ENCODE measurements around the gene VHLL. TPM values are rescaled to one million over a fixed set of nuclear protein-coding genes. Genes with fewer than 3 reads are reported as not detected.
A peak's percentile ranks its signal among the peaks of the same experiment; 100 is the strongest.

VHLL gene
- total and polyA plus RNA-seq, 10 of the 15 experiments (the other 5 are each of a cell fraction or from before 2014, with no cell fraction given) = 0.23 TPM; not detected in 9

DNA sequence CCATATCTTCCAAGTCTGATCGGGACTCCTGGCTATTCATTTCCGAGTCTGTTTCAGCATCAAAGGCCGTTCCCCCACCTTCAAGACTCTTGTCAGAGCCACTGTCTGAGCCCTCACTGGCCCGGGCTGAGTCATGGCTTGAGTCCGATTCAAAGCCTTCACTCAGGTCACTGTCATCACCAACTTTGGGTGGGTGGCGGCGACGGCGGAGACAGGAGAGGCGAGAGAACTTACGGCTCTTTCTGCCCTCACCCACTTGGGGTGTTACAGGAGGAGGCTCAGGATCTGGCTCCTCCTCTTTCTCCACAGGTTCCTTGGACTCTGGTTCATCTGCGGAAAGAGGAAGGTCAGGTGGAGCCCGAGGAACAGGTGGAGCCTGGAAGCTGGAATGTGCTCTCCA, 33.1 kb downstream of the VHLL start:
- no peak overlapping the region for H3K9ac ChIP-seq (ENCODE audit: control insufficient read depth, insufficient read depth, low read length)
- H3K4me3 ChIP-seq = no peak overlapping the region
- POLR2A ChIA-PET = no interaction called here
- SMC1A ChIA-PET (ENCODE audit: uncharacterized antibody, unreplicated experiment) = no interaction called here
- BruUV-seq (replicated peaks) = TSS peak; percentile 53
- no peak for TF ChIP-seq ETV6 (conservative IDR thresholded peaks at IDR 0.05 in 1 of 2, IDR thresholded peaks at IDR 0.05 in 1 of 2; ENCODE audit: borderline replicate concordance in 1 of 2, low read depth in 1 of 2)
- no peak for TF ChIP-seq CTCF (IDR thresholded peaks at IDR 0.05 in 2 of 3, conservative IDR thresholded peaks at IDR 0.05 in 1 of 3; ENCODE audit: control insufficient read depth in 2 of 3, extremely low read depth in 1 of 3, insufficient read depth in 1 of 3, low read depth in 3 of 3, low read length in 3 of 3)
- no peak for TF ChIP-seq TCF12 (IDR thresholded peaks at IDR 0.05; ENCODE audit: low read depth, low read length)
- TF ChIP-seq MEF2B (IDR thresholded peaks at IDR 0.05; ENCODE audit: partially characterized antibody, poor library complexity, severe bottlenecking) = no peak
- no peak for TF ChIP-seq ZNF384 (IDR thresholded peaks at IDR 0.05; ENCODE audit: borderline replicate concordance, low read depth, low read length)
- no peak for TF ChIP-seq SREBF1 (IDR thresholded peaks at IDR 0.05; ENCODE audit: low read length)
- TF ChIP-seq, protein P1, sequence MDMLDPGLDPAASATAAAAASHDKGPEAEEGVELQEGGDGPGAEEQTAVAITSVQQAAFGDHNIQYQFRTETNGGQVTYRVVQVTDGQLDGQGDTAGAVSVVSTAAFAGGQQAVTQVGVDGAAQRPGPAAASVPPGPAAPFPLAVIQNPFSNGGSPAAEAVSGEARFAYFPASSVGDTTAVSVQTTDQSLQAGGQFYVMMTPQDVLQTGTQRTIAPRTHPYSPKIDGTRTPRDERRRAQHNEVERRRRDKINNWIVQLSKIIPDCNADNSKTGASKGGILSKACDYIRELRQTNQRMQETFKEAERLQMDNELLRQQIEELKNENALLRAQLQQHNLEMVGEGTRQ (IDR thresholded peaks at IDR 0.05; ENCODE audit: borderline replicate concordance, low read depth, low read length) = no peak
- no peak for TF ChIP-seq NR2C1 (IDR thresholded peaks at IDR 0.05)
- TF ChIP-seq SUPT20H (IDR thresholded peaks at IDR 0.05; ENCODE audit: borderline replicate concordance, control insufficient read depth, low read depth, low read length) = no peak
- TF ChIP-seq CHD4 (IDR thresholded peaks at IDR 0.05) = no peak
- no peak for TF ChIP-seq TBL1XR1 (IDR thresholded peaks at IDR 0.05; ENCODE audit: low read depth, low read length)
- no peak for TF ChIP-seq TAF1 (IDR thresholded peaks at IDR 0.05; ENCODE audit: borderline replicate concordance, low read depth, low read length)
- no peak for TF ChIP-seq STAT1 (conservative IDR thresholded peaks at IDR 0.05)
- no peak for TF ChIP-seq IKZF1 (conservative IDR thresholded peaks at IDR 0.05)
- no peak for TF ChIP-seq MXI1 (IDR thresholded peaks at IDR 0.05; ENCODE audit: low read depth, low read length)
- TF ChIP-seq, protein P2, sequence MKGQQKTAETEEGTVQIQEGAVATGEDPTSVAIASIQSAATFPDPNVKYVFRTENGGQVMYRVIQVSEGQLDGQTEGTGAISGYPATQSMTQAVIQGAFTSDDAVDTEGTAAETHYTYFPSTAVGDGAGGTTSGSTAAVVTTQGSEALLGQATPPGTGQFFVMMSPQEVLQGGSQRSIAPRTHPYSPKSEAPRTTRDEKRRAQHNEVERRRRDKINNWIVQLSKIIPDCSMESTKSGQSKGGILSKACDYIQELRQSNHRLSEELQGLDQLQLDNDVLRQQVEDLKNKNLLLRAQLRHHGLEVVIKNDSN (IDR thresholded peaks at IDR 0.05; ENCODE audit: borderline replicate concordance, extremely low read length, insufficient read depth, low read depth, low read length) = no peak
- no peak for TF ChIP-seq BCL11A (IDR thresholded peaks at IDR 0.05; ENCODE audit: low read depth, low read length)
- TF ChIP-seq BCL3 (IDR thresholded peaks at IDR 0.05; ENCODE audit: borderline replicate concordance, insufficient read depth, low read depth, low read length, poor library complexity, severe bottlenecking) = no peak
- intact Hi-C loops (cut with micrococcal nuclease; ENCODE audit: unreplicated experiment) (no loop called here), in situ Hi-C loops (cut with MboI) (no loop called here)
- ATAC-seq (no peak), FAIRE-seq (no peak), DNase-seq (ENCODE audit: low read depth, low spot score) (no peak)
- no peak overlapping the region for H3K27ac ChIP-seq (ENCODE audit: control insufficient read depth, insufficient read depth)
- RAD21 ChIA-PET (ENCODE audit: unreplicated experiment) = no interaction called here
- H3K79me2 ChIP-seq (ENCODE audit: control insufficient read depth, insufficient read depth, low read length) = no peaks in the 10 kb centered on the region
- 93% methylated on average over 13 of the region's 13 CpGs for WGBS (ENCODE audit: insufficient coverage, insufficient replicate concordance, low lambda C conversion rate, missing lambda C conversion rate)
- H2AFZ ChIP-seq (ENCODE audit: control insufficient read depth, low read depth, low read length) = no peak overlapping the region
- CTCF ChIA-PET = no interaction called here
- H3K36me3 ChIP-seq (ENCODE audit: control insufficient read depth in 2 of 2, insufficient read depth in 2 of 2, low read length in 1 of 2) = peaks cover 41 to 49% of the 10 kb centered on the region in 2 experiments
- no peaks in the 10 kb centered on the region for H3K4me1 ChIP-seq (ENCODE audit: control insufficient read depth, insufficient read depth, low read length)
- no peak overlapping the region for H3K4me2 ChIP-seq (ENCODE audit: control insufficient read depth, insufficient read depth)
- no peaks in the 10 kb centered on the region for H3K9me3 ChIP-seq (replicated peaks; ENCODE audit: control insufficient read depth, insufficient read depth, low read length)
- H4K20me1 ChIP-seq (ENCODE audit: control insufficient read depth, insufficient read depth) = no peaks in the 10 kb centered on the region
- H3K27me3 ChIP-seq (replicated peaks in 1 of 2; ENCODE audit: control insufficient read depth in 2 of 2, insufficient read depth in 2 of 2, low read length in 1 of 2) = no peaks in the 10 kb centered on the region

All from GM12878 (cell line).